GM18508 (cell line): Measurements from ENCODE around the gene AHNAK2.

ENCODE experiments used
- ATAC-seq: cut with Tn5 transposase; IDR thresholded peaks from one replicate; pipeline ENCODE4 v1.9.1; 2021; ENCODE audit warnings: moderate number of reproducible peaks; ENCODE audit not compliant: insufficient read depth, unreplicated experiment

AHNAK2 gene

DNA sequence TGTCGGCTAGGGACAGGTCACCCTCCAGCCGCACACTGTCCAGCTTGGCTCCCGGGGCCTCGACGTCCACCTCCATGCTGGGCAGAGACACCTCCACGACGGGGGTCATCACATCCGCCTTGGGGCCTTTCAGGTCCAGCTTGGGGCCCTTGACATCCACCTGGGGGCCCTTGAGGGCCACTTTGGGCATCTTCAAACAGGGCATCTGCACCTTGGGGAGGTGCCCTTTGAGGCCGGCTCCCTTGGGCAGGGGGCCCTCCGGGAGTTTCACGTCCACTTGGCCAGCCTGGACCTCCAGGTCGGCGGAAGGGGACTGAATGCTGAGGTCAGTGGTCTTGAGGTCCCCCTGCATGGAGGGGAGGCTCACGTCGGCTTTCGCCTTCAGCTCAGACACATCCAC lies 35.6 kb downstream of the AHNAK2 start:
- no peak for ATAC-seq

GRCh38 chr14:104941508-104942365 lies 36.4 kb downstream of the AHNAK2 start:
- ATAC-seq = no peak

DNA sequence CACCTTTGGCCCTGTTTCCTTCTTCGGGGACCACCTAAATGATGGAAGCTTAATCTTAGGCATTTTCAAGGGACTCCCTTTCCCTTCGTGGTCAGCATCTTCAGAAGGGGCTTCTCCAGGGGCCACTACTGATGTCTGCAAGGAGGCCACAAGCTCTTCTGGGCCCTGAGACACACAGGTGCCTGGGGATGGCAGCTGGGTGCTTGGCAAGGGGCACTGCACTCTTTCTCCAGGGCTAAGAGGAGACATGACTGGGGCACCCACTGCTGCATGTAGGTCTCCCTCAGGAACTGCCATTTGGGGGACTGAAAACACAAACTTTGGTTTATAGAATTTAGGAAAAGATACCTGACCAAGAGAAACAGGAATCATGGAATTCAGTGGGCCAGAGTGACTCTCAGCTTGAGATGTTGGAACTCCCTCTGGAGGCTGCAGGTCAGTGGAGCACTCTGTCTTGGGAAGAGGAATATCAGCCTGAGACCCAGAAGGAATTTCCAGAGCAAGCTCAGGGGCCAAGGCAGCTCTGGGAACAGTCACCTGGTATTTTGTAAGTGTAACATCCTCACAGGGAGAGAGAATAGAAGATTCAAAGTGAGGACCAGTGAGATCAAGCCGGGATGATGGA lies 37.5 kb downstream of the AHNAK2 start:
- no peak for ATAC-seq

DNA sequence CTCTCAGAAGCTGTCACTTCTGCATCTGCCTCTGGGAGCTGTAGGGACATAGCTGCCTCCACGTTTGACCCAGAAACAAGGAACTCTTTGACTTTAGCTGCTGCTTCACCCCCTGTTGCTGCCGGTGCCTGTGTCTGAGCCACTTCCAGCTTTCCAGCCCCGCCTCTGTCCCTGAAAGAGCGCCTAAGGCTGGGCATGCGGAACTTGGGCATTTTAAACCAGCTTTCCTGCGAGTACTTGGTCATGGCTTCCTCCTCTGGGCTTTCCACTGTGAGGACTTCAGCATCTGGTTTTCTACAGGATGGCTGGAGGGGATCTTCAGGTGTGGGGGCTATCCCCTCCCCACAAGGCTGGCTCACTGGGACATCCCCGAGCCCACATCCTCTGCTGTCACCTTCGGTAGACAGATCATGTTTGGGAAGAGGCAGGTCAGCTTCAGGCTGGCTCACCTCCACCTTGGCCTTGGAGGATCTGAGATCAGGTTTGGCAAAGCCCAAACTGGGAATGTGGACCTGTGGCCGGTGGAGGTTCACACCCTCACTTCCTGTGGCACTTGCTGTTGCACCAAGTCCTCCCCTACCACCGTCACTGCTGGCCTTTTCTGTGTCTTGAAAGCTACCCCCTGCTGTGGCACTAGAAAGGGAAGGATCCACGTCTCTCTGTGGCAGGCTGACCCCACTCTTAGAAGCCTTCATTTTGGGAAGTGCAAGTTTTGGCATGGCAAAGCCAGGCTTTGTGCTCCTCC lies 38.3 kb downstream of the AHNAK2 start:
- ATAC-seq = no peak

GRCh38 chr14:104938960-104939359 lies 39.2 kb downstream of the AHNAK2 start:
- ATAC-seq = no peak

- ATAC-seq = no peak
These were observed 39.7 kb downstream of the AHNAK2 start for GRCh38 chr14:104938436-104938835.

GRCh38 chr14:104937694-104938365 lies 40.3 kb downstream of the AHNAK2 start:
- no peak for ATAC-seq

DNA sequence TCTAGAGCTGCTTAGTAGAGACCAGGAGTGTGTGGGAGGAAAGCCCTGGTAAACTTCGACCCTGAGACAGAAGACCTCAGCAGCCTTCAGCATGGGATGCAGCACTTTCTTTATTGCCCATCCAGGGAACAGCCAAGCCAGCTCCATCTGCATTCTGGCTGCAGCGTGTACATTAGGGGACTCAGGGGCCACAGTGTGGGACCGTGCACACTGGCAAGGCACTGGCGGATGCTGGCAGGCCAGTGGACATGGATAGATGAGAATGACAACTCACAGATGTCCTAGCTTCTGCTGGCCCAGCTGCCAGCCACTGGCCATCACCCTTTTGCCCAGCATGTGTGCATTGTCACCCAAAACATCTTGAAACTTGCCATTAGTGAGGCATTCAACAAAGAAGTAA lies 41.0 kb downstream of the AHNAK2 start:
- ATAC-seq = no peak

DNA sequence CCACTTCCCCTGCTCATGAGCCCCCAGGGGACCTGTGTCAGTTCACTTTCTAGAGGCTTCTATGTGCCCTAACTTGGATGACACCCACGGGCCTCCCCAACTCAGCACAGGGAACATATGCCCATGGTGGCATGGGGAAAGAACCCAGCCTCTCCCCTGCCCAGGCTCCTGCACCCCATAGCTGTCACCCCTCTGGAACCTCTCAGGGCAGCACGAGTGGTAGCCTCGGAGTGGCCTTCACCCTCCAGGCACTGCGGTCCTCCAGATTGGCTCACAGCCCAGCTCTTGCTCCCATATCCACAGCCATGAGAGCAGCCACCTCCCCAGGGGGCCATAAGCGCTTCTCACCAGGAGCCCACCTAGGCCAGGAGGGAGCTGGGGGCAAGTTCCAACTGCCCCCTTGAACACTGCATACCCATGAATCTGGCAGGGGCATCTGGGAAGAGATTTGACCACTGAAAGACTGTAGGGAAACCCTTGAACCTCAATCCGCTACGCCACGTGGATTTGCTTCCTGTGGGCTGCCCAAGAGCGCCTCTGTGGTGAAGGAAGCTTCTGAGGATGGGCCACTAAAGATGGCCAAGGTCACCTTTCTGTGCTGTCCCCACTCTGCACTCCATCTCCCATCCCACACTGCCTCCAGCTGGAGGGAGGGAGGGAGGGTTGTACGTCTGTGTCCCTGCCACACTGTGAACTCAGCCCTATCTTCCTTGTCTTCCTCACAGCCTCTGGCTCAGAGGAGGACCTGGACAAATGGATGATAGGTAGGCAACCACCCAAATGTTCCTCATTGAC lies 41.6 kb downstream of the AHNAK2 start:
- no peak for ATAC-seq

GRCh38 chr14:104935955-104936354 lies 42.2 kb downstream of the AHNAK2 start:
- no peak for ATAC-seq

DNA sequence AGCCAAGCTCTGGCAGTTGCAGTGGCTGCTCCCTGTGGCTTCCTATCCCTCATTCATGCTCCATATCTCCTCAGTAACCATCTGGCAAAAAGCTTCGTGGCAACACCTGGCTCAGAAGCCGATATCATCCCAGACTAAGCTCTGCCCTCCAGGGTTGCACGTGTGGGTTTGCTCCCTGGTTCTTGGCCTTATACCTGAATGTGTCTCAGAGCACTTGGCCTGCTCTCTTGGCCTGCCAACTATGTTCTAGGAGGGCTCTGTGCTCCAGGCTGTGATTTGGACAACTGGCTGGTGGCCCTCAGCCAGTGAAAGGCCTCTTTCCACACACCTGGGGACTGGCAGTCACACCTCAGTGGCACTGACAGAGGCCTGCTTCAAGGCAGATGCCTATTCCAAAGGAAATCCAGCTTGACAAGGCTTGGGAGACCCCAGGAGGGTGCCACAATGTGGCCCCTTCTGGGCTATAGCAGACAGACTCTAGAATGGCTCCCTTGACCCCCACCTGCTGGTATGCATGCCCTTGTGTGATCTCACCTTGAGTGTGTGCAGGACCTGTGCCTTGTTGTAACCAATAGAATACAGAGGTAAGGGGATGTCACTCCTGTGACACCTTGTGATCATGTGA lies 43.0 kb downstream of the AHNAK2 start:
- ATAC-seq = no peak

- no peak for ATAC-seq
These were observed 44.1 kb downstream of the AHNAK2 start for GRCh38 chr14:104933746-104934733.

- no peak for ATAC-seq
These were observed 45.2 kb downstream of the AHNAK2 start for GRCh38 chr14:104932676-104933631.

DNA sequence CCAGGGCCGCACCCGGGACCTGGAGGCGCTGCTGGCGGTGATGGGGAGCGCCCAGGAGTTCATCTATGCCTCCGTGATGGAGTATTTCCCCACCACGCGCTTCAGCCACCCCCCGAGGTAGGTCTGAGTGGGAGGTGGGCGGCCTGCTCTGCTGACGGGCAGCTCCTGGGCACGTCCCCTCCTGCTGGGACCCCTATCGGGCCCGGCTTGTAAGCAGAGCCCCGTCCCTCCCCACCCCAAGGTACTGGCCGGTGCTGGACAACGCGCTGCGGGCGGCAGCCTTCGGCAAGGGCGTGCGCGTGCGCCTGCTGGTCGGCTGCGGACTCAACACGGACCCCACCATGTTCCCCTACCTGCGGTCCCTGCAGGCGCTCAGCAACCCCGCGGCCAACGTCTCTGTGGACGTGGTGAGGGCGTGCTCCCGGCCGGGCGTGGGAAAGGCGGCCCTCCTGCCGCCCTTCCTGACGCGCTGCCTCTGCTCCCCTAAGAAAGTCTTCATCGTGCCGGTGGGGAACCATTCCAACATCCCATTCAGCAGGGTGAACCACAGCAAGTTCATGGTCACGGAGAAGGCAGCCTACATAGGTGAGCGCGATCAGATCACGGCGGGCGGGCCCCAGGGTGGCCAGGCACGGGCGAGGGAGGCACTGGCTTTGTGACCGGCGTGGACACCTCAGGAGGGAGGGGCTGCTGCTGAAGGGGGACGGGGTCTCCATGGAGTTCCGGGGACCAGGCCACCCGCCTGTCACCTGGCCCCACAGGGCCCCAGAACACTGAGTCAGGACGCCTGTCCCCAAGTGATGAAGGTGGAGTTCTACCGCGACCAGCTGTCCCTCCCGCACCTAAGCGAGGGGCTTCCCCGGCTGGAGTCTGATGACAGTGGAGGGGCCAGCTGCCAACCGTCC lies 46.2 kb downstream of the AHNAK2 start:
- ATAC-seq = no peak

- ATAC-seq = no peak
These were observed 46.8 kb downstream of the AHNAK2 start for GRCh38 chr14:104931304-104931770.
